Measurements from ENCODE around the gene UGT1A3. TPM values are rescaled to one million over a fixed set of nuclear protein-coding genes. Genes with fewer than 3 reads are reported as not detected.
A peak's percentile ranks its signal among the peaks of the same experiment; 100 is the strongest.

Gene UGT1A3
- total RNA-seq, 2 donors from 2014 or later = not detected

GRCh38 chr2:233799087-233799665, 70.3 kb downstream of the UGT1A3 start:
- DNase-seq (ENCODE audit: low spot score in 2 of 2) (peak in 1 of 2 donors; percentile 40), ATAC-seq (no peak)
- no peaks in the 10 kb centered on the region for H3K9me3 Mint-ChIP-seq

GRCh38 chr2:233799716-233800115, 70.9 kb downstream of the UGT1A3 start:
- Mint-ChIP-seq H3K36me3 (no peaks in the 10 kb centered on the region), H3K9me3 (no peaks in the 10 kb centered on the region), H3K27ac (no peak overlapping the region)
- DNase-seq (ENCODE audit: low spot score in 2 of 2) (peak in 1 of 2 donors; percentile 40), ATAC-seq (no peak)

More at GRCh38 chr2:233799087-233799665, 70.3 kb downstream of the UGT1A3 start:
- Mint-ChIP-seq H3K27ac (no peak overlapping the region), H3K36me3 (no peaks in the 10 kb centered on the region)

- H3K27ac Mint-ChIP-seq = no peak overlapping the region
- no peaks in the 10 kb centered on the region for H3K36me3 Mint-ChIP-seq
- H3K9me3 Mint-ChIP-seq = no peaks in the 10 kb centered on the region
- ATAC-seq (no peak), DNase-seq (ENCODE audit: low spot score in 2 of 2) (no peak)
These were observed 71.4 kb downstream of the UGT1A3 start for GRCh38 chr2:233800208-233800607.

- ATAC-seq (peak in 1 of 2 donors; percentile 70), DNase-seq (ENCODE audit: low spot score in 2 of 2) (peak in 1 of 2 donors; percentile 31)
- Mint-ChIP-seq H3K9me3 (no peaks in the 10 kb centered on the region), H3K27ac (no peak overlapping the region), H3K36me3 (no peaks in the 10 kb centered on the region)
These were observed 72.7 kb downstream of the UGT1A3 start for GRCh38 chr2:233801357-233802131.

DNA sequence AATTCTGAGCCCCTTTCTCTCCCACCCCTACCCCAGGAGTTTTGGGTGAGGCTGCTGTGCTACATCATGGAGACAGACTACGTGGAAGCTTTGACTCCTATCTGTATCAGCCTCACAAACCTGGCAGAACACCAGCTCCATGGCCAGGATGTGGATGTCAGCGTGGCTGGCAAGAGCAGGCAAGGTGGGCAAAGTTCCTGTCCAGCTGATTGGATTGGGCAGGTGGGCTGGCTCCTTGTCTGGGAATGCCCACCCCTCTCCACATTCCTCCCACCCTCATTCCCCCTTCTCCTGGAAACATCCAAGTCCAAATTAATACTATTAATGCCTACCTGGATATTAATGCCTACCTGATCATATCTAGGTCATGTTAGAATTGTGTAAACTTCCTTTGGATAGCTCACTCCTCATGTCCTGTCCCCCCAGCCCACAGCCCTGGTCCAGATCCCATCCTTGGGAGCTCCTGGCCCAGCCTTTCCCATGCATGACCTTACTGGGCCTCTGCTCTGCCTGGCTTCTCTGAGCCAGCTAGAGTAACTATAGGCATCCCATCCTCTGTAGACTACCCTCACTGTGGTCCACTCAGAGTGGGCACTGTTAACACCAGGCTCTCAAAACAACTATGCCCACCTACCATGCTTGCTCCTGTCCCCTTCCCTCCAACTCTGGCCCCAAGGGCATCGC, 73.4 kb downstream of the UGT1A3 start:
- no peak for DNase-seq (ENCODE audit: low spot score in 2 of 2)
- Mint-ChIP-seq H3K9me3 (no peaks in the 10 kb centered on the region), H3K36me3 (no peaks in the 10 kb centered on the region), H3K27ac (no peak overlapping the region)
- ATAC-seq = no peak

GRCh38 chr2:233803292-233803911, 74.6 kb downstream of the UGT1A3 start:
- no peak for ATAC-seq
- Mint-ChIP-seq H3K27ac (no peak overlapping the region), H3K36me3 (no peaks in the 10 kb centered on the region), H3K9me3 (no peaks in the 10 kb centered on the region)
- no peak for DNase-seq (ENCODE audit: low spot score in 2 of 2)

GRCh38 chr2:233803994-233804393, 75.2 kb downstream of the UGT1A3 start:
- DNase-seq (ENCODE audit: low spot score in 2 of 2) = peak in 1 of 2 donors; percentile 33
- H3K27ac Mint-ChIP-seq = no peak overlapping the region
- no peak for ATAC-seq
- no peaks in the 10 kb centered on the region for H3K9me3 Mint-ChIP-seq
- no peaks in the 10 kb centered on the region for H3K36me3 Mint-ChIP-seq

GRCh38 chr2:233807215-233807865, 78.5 kb downstream of the UGT1A3 start:
- no peak for ATAC-seq
- H3K9me3 Mint-ChIP-seq = no peaks in the 10 kb centered on the region
- H3K36me3 Mint-ChIP-seq = no peaks in the 10 kb centered on the region
- DNase-seq (ENCODE audit: low spot score in 2 of 2) = peak in 1 of 2 donors; percentile 47
- no peak overlapping the region for H3K27ac Mint-ChIP-seq

DNA sequence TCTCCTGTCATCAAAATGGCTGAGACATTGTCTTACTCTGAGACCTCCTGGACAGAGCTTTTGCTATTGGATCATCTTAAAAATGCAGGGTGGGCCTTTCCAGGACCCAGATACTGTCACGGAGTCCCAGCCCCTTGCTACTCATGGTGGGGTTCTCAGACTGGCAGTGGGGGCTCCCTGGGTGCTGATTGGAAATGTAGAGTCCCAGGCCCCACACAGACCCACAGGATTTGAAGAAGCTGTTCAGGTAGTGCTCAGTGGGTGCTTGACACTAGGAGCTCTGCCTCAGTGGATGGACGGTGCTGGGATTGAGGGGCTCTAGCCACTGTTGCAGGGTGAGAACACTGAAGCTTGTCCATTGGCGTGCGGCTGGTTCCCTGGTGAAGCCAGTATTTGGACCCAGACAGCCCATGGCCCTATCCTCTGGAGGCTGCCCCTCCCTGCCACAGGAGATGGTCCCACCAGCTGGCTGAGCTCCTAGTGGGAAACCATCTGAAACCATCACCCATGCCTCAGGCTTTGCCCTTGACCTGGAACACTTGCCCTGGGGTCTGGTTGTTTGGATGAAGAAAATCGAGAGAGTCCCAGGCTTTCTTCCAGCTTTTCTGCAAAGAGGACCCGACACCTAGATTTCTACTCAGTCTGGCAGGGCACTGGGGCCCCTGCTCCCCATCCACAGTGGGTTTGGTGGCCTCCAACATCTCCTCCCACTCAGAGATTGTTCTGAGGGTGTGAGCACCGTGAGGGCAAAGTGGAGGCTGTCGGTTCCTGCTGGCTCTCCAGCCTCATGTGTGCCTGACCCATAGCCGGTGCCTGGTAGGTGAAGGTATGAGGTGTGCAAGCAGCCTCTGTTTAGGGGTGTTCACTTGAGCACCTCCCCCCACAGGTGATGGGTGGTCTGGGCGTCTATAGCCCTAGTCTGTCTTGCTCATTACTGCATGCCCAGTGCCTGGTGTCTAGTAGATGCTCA, 79.4 kb downstream of the UGT1A3 start:
- ATAC-seq (no peak), DNase-seq (ENCODE audit: low spot score in 2 of 2) (peak in 1 of 2 donors; percentile 9)
- Mint-ChIP-seq H3K9me3 (no peaks in the 10 kb centered on the region), H3K27ac (no peak overlapping the region), H3K36me3 (no peaks in the 10 kb centered on the region)

GRCh38 chr2:233810385-233810784, 81.5 kb downstream of the UGT1A3 start:
- Mint-ChIP-seq H3K36me3 (no peaks in the 10 kb centered on the region), H3K27ac (no peak overlapping the region), H3K9me3 (no peaks in the 10 kb centered on the region)
- no peak for DNase-seq (ENCODE audit: low spot score in 2 of 2)
- ATAC-seq = no peak

DNA sequence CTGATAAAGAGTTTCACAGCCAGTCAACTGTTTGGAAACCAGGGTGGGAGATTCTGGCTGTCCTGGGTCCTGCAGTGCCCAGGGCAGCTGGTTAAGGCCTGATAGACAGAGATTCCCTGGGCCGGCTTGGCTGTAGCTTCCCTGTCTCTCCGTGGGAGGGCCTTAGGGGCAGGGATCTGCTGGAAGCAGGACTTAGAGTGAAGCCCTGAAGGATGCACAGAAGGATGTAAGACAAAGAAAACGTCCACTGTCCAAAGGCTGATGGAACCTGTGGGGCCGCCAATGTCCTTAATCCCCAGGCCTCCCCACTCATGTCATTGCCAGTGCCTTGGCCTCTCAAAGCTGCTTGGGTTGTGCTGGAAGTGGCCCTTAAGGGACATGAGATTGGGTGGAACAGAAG, 82.2 kb downstream of the UGT1A3 start:
- Mint-ChIP-seq H3K36me3 (no peaks in the 10 kb centered on the region), H3K9me3 (no peaks in the 10 kb centered on the region)
- DNase-seq (ENCODE audit: low spot score in 2 of 2) = peak in 1 of 2 donors; percentile 14

GRCh38 chr2:233811732-233812131, 82.9 kb downstream of the UGT1A3 start:
- Mint-ChIP-seq H3K36me3 (no peaks in the 10 kb centered on the region), H3K9me3 (no peaks in the 10 kb centered on the region), H3K27ac (no peak overlapping the region)
- ATAC-seq = no peak
- DNase-seq (ENCODE audit: low spot score in 2 of 2) = peak in 1 of 2 donors; percentile 16

More for the DNA sequence above, 82.2 kb downstream of the UGT1A3 start:
- no peak for ATAC-seq
- no peak overlapping the region for H3K27ac Mint-ChIP-seq

- Mint-ChIP-seq H3K36me3 (no peaks in the 10 kb centered on the region), H3K27ac (no peak overlapping the region), H3K9me3 (no peaks in the 10 kb centered on the region)
- ATAC-seq = no peak
- peak in 1 of 2 donors; percentile 14 for DNase-seq (ENCODE audit: low spot score in 2 of 2)
These were observed 84.6 kb downstream of the UGT1A3 start for GRCh38 chr2:233813236-233814055.

- Mint-ChIP-seq H3K9me3 (no peaks in the 10 kb centered on the region), H3K27ac (no peak overlapping the region), H3K36me3 (no peaks in the 10 kb centered on the region)
- ATAC-seq (peak in 1 of 2 donors; percentile 47), DNase-seq (ENCODE audit: low spot score in 2 of 2) (peak in 1 of 2 donors; percentile 33)
These were observed 85.4 kb downstream of the UGT1A3 start for GRCh38 chr2:233814056-233814835.
